Measurements from ENCODE around the gene HDLBP.
"Not testable (repeated sequence)": the region's sequence is repeated elsewhere in the genome, so short reads cannot be mapped to it uniquely, and the experiment has no call there.

HDLBP gene

GRCh38 chr2:241279828-241280227 is 35.6 kb downstream of the HDLBP start:
- no peaks in the 10 kb centered on the region for H3K9me3 ChIP-seq (ENCODE audit: control insufficient read depth in 5 of 5, low read length in 5 of 5)
- no peaks in the 10 kb centered on the region for H3K27me3 ChIP-seq (ENCODE audit: control insufficient read depth in 5 of 5, insufficient read depth in 4 of 5, low read length in 5 of 5)
- H3K36me3 ChIP-seq (ENCODE audit: control insufficient read depth in 5 of 5, insufficient read depth in 5 of 5, low read length in 5 of 5), result peaks cover 0 to 3% (median 0%) of the 10 kb centered on the region in 5 donors
- H3K9ac ChIP-seq (ENCODE audit: low read length in 5 of 5), result no peak overlapping the region
- peaks cover 0 to 11% (median 3%) of the 10 kb centered on the region in 5 donors for H3K4me1 ChIP-seq (ENCODE audit: control insufficient read depth in 5 of 5, insufficient read depth in 5 of 5, low read length in 5 of 5)
- H3K4me3 ChIP-seq (ENCODE audit: low read depth in 1 of 5, low read length in 5 of 5), result no peak overlapping the region
- H3K27ac ChIP-seq (ENCODE audit: low read depth, low read length), result no peak overlapping the region

GRCh38 chr2:241279413-241279812 is 36.1 kb downstream of the HDLBP start:
- no peak overlapping the region for H3K27ac ChIP-seq (ENCODE audit: low read depth, low read length)
- no peak overlapping the region for H3K9ac ChIP-seq (ENCODE audit: low read length in 5 of 5)

DNA sequence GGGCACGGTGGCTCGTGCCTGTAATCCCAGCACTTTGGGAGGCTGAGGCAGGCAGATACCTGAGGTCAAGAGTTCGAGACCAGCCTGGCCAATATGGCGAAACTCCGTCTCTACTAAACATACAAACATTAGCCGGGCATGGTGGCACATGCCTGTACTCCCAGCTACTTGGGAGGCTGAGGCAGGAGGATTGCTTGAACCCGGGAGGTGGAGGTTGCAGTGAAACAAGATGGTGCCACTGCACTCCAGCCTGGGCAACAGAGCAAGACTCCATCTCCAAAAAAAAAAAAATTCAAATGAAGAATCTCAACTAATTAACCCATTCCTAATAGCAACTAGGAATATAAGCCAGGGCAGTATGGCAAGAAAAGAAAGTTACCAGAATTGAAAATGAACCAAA is 37.2 kb downstream of the HDLBP start:
- not testable (repeated sequence) for H3K9ac ChIP-seq (ENCODE audit: low read length in 5 of 5); H3K4me3 ChIP-seq (ENCODE audit: low read depth in 1 of 5, low read length in 5 of 5); H3K9me3 ChIP-seq (ENCODE audit: control insufficient read depth in 5 of 5, low read length in 5 of 5); H3K27ac ChIP-seq (ENCODE audit: low read depth, low read length); H3K36me3 ChIP-seq (ENCODE audit: control insufficient read depth in 5 of 5, insufficient read depth in 5 of 5, low read length in 5 of 5); H3K27me3 ChIP-seq (ENCODE audit: control insufficient read depth in 5 of 5, insufficient read depth in 4 of 5, low read length in 5 of 5)
- peaks cover 2 to 25% (median 4%) of the 10 kb centered on the region in 5 donors for H3K4me1 ChIP-seq (ENCODE audit: control insufficient read depth in 5 of 5, insufficient read depth in 5 of 5, low read length in 5 of 5)

More at GRCh38 chr2:241279413-241279812, 36.1 kb downstream of the HDLBP start:
- Histone ChIP-seq H3K27me3 (ENCODE audit: control insufficient read depth in 5 of 5, insufficient read depth in 4 of 5, low read length in 5 of 5) (no peaks in the 10 kb centered on the region), H3K9me3 (ENCODE audit: control insufficient read depth in 5 of 5, low read length in 5 of 5) (no peaks in the 10 kb centered on the region), H3K36me3 (ENCODE audit: control insufficient read depth in 5 of 5, insufficient read depth in 5 of 5, low read length in 5 of 5) (peaks cover 0 to 3% (median 0%) of the 10 kb centered on the region in 5 donors), H3K4me3 (ENCODE audit: low read depth in 1 of 5, low read length in 5 of 5) (no peak overlapping the region), H3K4me1 (ENCODE audit: control insufficient read depth in 5 of 5, insufficient read depth in 5 of 5, low read length in 5 of 5) (peaks cover 0 to 14% (median 3%) of the 10 kb centered on the region in 5 donors)

DNA sequence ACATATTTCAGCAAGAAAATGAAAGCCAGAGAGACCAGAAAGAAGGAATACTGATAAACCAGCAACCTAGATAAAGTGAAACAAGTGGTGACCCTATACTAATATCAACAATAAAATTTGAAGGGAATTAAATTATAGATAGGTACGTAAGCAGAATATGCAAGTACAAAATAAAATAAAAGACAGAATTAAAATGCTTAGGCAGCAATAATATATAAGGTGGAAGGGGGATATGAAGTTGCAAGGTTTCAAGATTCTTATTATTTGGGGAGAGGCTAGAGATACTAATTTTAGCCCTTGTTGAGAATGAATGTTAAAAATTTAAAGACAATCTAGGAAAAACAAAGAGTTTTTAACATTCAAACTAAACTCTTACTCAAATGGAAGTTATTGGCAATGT is 39.6 kb downstream of the HDLBP start:
- Histone ChIP-seq H3K9me3 (ENCODE audit: control insufficient read depth in 5 of 5, low read length in 5 of 5) (no peaks in the 10 kb centered on the region), H3K27ac (ENCODE audit: low read depth, low read length) (no peak overlapping the region), H3K27me3 (ENCODE audit: control insufficient read depth in 5 of 5, insufficient read depth in 4 of 5, low read length in 5 of 5) (no peaks in the 10 kb centered on the region), H3K36me3 (ENCODE audit: control insufficient read depth in 5 of 5, insufficient read depth in 5 of 5, low read length in 5 of 5) (peaks cover 0 to 3% (median 0%) of the 10 kb centered on the region in 5 donors), H3K4me1 (ENCODE audit: control insufficient read depth in 5 of 5, insufficient read depth in 5 of 5, low read length in 5 of 5) (peaks cover 7 to 34% (median 18%) of the 10 kb centered on the region in 5 donors), H3K4me3 (ENCODE audit: low read depth in 1 of 5, low read length in 5 of 5) (no peak overlapping the region), H3K9ac (ENCODE audit: low read length in 5 of 5) (no peak overlapping the region)

DNA sequence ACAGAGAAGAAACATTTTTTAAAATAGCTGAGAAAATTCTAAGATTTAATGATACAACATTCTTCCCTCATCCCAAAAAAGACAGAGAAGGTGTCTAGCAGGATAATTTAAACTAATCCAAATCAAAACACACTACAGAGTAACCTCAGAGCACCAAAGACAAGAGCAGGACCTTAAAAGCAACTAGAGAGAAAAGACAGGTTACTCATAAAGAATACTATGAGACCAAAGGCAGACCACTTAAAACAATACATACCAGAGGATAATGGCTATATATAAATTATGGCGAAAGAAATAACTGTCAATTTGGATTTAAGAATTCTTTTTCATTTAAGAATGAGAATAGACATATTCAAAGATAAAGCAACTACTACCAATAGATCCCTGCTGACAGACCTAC is 40.0 kb downstream of the HDLBP start:
- Histone ChIP-seq H3K36me3 (ENCODE audit: control insufficient read depth in 5 of 5, insufficient read depth in 5 of 5, low read length in 5 of 5) (peaks cover 0 to 3% (median 0%) of the 10 kb centered on the region in 5 donors), H3K9me3 (ENCODE audit: control insufficient read depth in 5 of 5, low read length in 5 of 5) (no peaks in the 10 kb centered on the region), H3K4me3 (ENCODE audit: low read depth in 1 of 5, low read length in 5 of 5) (no peak overlapping the region), H3K9ac (ENCODE audit: low read length in 5 of 5) (no peak overlapping the region), H3K27me3 (ENCODE audit: control insufficient read depth in 5 of 5, insufficient read depth in 4 of 5, low read length in 5 of 5) (no peaks in the 10 kb centered on the region), H3K27ac (ENCODE audit: low read depth, low read length) (no peak overlapping the region), H3K4me1 (ENCODE audit: control insufficient read depth in 5 of 5, insufficient read depth in 5 of 5, low read length in 5 of 5) (peaks cover 8 to 39% (median 22%) of the 10 kb centered on the region in 5 donors)

DNA sequence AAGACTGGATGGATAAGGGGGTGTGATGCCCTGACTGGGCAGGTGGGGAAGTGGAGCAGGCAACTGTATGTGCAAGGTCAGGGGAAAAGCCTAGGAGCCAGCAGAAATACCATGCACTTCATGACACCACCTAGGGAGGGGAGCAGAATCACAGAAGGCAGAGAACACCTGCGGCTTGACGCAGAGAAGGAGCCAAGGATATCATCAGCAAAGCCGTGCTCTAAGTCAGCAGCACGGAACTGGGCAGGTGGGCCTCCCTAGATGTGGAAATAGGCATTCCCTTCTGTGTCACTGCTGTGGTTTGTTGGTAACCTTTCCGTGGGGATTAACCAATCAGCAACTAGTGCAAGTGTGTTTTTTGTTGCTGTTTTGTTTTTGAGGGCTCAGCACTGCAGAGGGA is 41.3 kb downstream of the HDLBP start:
- Histone ChIP-seq H3K4me3 (ENCODE audit: low read depth in 1 of 5, low read length in 5 of 5) (no peak overlapping the region), H3K9ac (ENCODE audit: low read length in 5 of 5) (peak overlapping the region in 1 of 5 donors; percentile 35), H3K36me3 (ENCODE audit: control insufficient read depth in 5 of 5, insufficient read depth in 5 of 5, low read length in 5 of 5) (no peaks in the 10 kb centered on the region), H3K9me3 (ENCODE audit: control insufficient read depth in 5 of 5, low read length in 5 of 5) (no peaks in the 10 kb centered on the region), H3K27me3 (ENCODE audit: control insufficient read depth in 5 of 5, insufficient read depth in 4 of 5, low read length in 5 of 5) (no peaks in the 10 kb centered on the region), H3K4me1 (ENCODE audit: control insufficient read depth in 5 of 5, insufficient read depth in 5 of 5, low read length in 5 of 5) (peaks cover 10 to 45% (median 32%) of the 10 kb centered on the region in 5 donors), H3K27ac (ENCODE audit: low read depth, low read length) (no peak overlapping the region)

DNA sequence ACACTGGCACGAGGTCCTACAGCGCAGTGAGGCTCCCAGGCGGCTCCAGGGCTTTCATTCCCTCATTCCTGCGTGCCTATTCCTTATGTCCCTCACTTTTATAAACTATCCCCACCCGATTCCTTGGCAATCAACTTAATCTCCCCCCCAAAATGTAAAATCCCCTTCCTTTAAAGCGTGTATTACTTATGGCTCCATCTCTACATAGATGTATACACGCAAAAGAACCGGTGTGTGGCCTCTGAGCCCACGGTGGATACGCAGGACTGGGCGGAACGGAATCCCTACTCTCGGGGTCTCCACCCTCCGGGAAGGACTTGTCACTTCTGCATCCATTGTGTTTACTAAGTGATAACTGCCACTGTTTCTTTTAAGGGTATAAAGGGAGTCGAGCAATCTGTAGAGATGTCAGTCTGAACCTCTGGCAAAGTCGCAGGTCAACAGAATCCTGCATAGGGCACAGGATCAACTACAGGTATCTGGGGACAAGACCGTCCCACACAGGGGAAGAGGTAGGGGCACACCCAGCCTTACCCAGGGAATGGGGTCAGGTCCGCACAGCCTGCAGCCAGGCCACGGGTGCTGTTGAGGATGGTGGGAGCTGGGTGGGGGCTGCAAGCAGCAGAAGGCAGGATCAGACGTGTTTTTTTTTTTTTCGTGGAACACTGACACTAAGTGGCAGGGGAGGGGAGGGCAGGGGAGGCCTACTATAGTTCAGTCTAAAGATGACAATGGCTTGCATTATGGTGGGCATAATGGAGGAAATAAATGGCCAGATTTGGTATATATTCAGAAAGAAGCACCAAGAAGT is 42.1 kb downstream of the HDLBP start:
- peak overlapping the region; percentile 72 to 87 (median 81) for H3K4me3 ChIP-seq (ENCODE audit: low read depth in 1 of 5, low read length in 5 of 5)
- no peaks in the 10 kb centered on the region for H3K27me3 ChIP-seq (ENCODE audit: control insufficient read depth in 5 of 5, insufficient read depth in 4 of 5, low read length in 5 of 5)
- H3K36me3 ChIP-seq (ENCODE audit: control insufficient read depth in 5 of 5, insufficient read depth in 5 of 5, low read length in 5 of 5), result peaks cover 0 to 5% (median under 1%) of the 10 kb centered on the region in 5 donors
- H3K4me1 ChIP-seq (ENCODE audit: control insufficient read depth in 5 of 5, insufficient read depth in 5 of 5, low read length in 5 of 5), result peaks cover 10 to 52% (median 36%) of the 10 kb centered on the region in 5 donors
- peak overlapping the region; percentile 10 to 79 (median 44) for H3K9ac ChIP-seq (ENCODE audit: low read length in 5 of 5)
- no peaks in the 10 kb centered on the region for H3K9me3 ChIP-seq (ENCODE audit: control insufficient read depth in 5 of 5, low read length in 5 of 5)
- peak overlapping the region; percentile 41 for H3K27ac ChIP-seq (ENCODE audit: low read depth, low read length)

- Histone ChIP-seq H3K27me3 (ENCODE audit: control insufficient read depth in 5 of 5, insufficient read depth in 4 of 5, low read length in 5 of 5) (no peaks in the 10 kb centered on the region), H3K9me3 (ENCODE audit: control insufficient read depth in 5 of 5, low read length in 5 of 5) (no peaks in the 10 kb centered on the region), H3K36me3 (ENCODE audit: control insufficient read depth in 5 of 5, insufficient read depth in 5 of 5, low read length in 5 of 5) (peaks cover 3 to 14% (median 8%) of the 10 kb centered on the region in 5 donors), H3K4me3 (ENCODE audit: low read depth in 1 of 5, low read length in 5 of 5) (peak overlapping the region; percentile 79 to 87 (median 81)), H3K9ac (ENCODE audit: low read length in 5 of 5) (peak overlapping the region; percentile 44 to 88 (median 79)), H3K27ac (ENCODE audit: low read depth, low read length) (peak overlapping the region; percentile 73), H3K4me1 (ENCODE audit: control insufficient read depth in 5 of 5, insufficient read depth in 5 of 5, low read length in 5 of 5) (peaks cover 10 to 53% (median 40%) of the 10 kb centered on the region in 5 donors)
These were observed 42.9 kb downstream of the HDLBP start for GRCh38 chr2:241272303-241273209.

DNA sequence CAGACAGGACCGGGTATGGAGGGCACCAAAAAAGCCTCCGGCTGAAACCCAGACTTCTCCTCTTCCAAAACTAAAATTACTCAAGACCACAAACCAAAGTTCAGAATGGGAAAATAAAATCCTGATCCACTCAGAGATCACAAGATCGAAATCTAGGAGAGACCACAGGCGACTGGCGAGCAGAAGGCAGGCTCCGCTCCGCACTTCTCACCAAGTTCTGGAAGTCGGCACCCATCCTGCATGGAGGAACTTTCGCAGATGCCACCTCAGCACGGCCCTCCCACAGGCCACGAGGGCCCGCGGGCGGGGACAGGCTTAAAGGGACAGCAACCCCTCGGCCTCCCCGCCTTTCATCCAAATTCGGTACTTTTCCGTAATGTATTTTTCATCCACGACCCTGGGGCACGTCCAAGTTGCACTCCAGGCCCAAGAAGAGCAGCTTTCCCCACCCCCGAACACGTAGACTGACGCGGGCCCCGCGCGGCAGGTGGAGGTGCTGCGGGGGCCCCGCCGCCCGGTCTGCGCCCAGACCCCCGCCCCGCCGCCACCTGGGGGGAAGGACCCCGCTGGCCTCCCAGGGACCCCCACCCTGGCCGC is 43.7 kb downstream of the HDLBP start:
- Histone ChIP-seq H3K4me1 (ENCODE audit: control insufficient read depth in 5 of 5, insufficient read depth in 5 of 5, low read length in 5 of 5) (peaks cover 10 to 53% (median 40%) of the 10 kb centered on the region in 5 donors), H3K36me3 (ENCODE audit: control insufficient read depth in 5 of 5, insufficient read depth in 5 of 5, low read length in 5 of 5) (peaks cover 3 to 19% (median 14%) of the 10 kb centered on the region in 5 donors), H3K27me3 (ENCODE audit: control insufficient read depth in 5 of 5, insufficient read depth in 4 of 5, low read length in 5 of 5) (no peaks in the 10 kb centered on the region), H3K9me3 (ENCODE audit: control insufficient read depth in 5 of 5, low read length in 5 of 5) (no peaks in the 10 kb centered on the region), H3K9ac (ENCODE audit: low read length in 5 of 5) (peak overlapping the region; percentile 56 to 88 (median 75)), H3K27ac (ENCODE audit: low read depth, low read length) (peak overlapping the region; percentile 73), H3K4me3 (ENCODE audit: low read depth in 1 of 5, low read length in 5 of 5) (peak overlapping the region; percentile 71 to 87 (median 81))

Measured in subcutaneous abdominal adipose tissue (tissue), 5 donors.